Heart left ventricle (tissue), 16 donors: Measurements from ENCODE around the gene ELAVL1. TPM values are rescaled to one million over a fixed set of nuclear protein-coding genes. Genes with fewer than 3 reads are reported as not detected.

Experiments
- ATAC-seq, 4 donors: fragments of 200-7000 bp; cut with Tn5 transposase; one replicate each; pipeline ENCODE4 v1.9.1; 2020 to 2022; ENCODE audit warnings: moderate library complexity in 4 of 4, mild to moderate bottlenecking in 3 of 4, moderate number of reproducible peaks in 1 of 4
- DNase-seq, 5 donors: peaks; one replicate each; pipeline ENCODE4 v3.0.0-alpha.2; 2020
- H3K27ac ChIP-seq, 12 donors: fragments of 200-600 bp; sonication (generic) in 4 of 12; one replicate each; pipeline versions ENCODE4 v1.5.0 to v1.8.0; 2016 to 2022; ENCODE audit warnings: mild to moderate bottlenecking in 2 of 12
- H3K27me3 ChIP-seq, 9 donors: fragments of 200-600 bp; sonication (generic) in 2 of 9; one replicate each; pipeline versions ENCODE4 v1.5.1 to v1.8.0; 2016 to 2022; ENCODE audit warnings: mild to moderate bottlenecking in 3 of 9
- H3K36me3 ChIP-seq, 9 donors: fragments of 200-600 bp; sonication (generic) in 2 of 9; one replicate each; pipeline versions ENCODE4 v1.5.0 to v1.8.0; 2018 to 2022; ENCODE audit warnings: mild to moderate bottlenecking in 2 of 9
- H3K4me1 ChIP-seq, 12 donors: fragments of 200-600 bp; sonication (generic) in 4 of 12; one replicate each; pipeline versions ENCODE4 v1.5.0 to v1.8.0; 2016 to 2022; ENCODE audit warnings: mild to moderate bottlenecking in 3 of 12
- H3K4me3 ChIP-seq, 12 donors: fragments of 200-600 bp; sonication (generic) in 4 of 12; one replicate each; pipeline versions ENCODE4 v1.5.0 to v1.8.0; 2017 to 2022; ENCODE audit warnings: mild to moderate bottlenecking in 9 of 12, moderate library complexity in 4 of 12
- H3K9me3 ChIP-seq, 12 donors: fragments of 200-600 bp; sonication (generic) in 4 of 12; one replicate each; pipeline versions ENCODE4 v1.5.0 to v1.8.0; 2016 to 2022; ENCODE audit warnings: mild to moderate bottlenecking in 1 of 12
- POLR2A ChIP-seq, 2 donors: fragments of 450-650 bp; IDR thresholded peaks; one replicate each; pipeline ENCODE4 v1.6.1; 2017; ENCODE audit warnings: antibody characterized with exemption in 2 of 2, mild to moderate bottlenecking in 2 of 2, moderate library complexity in 2 of 2
- WGBS, 4 donors: extraction: QIAGEN DNeasy Blood & Tissue Kit in 2 of 4; methylation state at CpG; one replicate each; pipeline versions ENCODE4 v1.1.5 to v1.1.7; 2013 to 2018; 5-methylcytosine and 5-hydroxymethylcytosine counted together
- intact Hi-C, 10 donors: fragments of 100-400 bp; cut with DNase I; formaldehyde crosslinking; loops; one replicate each; pipeline versions ENCODE4 v1.11.1 to v1.14.2; 2022
- polyA plus RNA-seq, 2 donors: library from polyadenylated mRNA; stranded (reverse); fragments of 200-250 nt; gene quantifications; one replicate each; pipeline ENCODE4 v1.2.3, GENCODE V29; 2013
- total RNA-seq, 9 donors: library from RNA; depleted of rRNA in 2 of 9; stranded (reverse); fragments of >200 nt in 2 of 9; fragmentation: NEBNext Ultra II Directional in 3 of 9; extraction: Animal tissue kit (Norgen Biotek cat#: 25700) in 3 of 9; gene quantifications; one replicate each; pipeline versions ENCODE4 v1.1.0 to v1.2.4, GENCODE V29; 2016 to 2023
- TF ChIP-seq, protein P1 (sequence below), 12 donors: fragments of 200-600 bp; sonication (generic) in 4 of 12; IDR thresholded peaks; one replicate each; pipeline versions ENCODE4 v1.5.0 to v1.8.0; 2018 to 2022; ENCODE audit warnings: antibody characterized with exemption in 12 of 12, mild to moderate bottlenecking in 5 of 12
- donor health status: ischemic (EF 13 %, LVEDD 7.1; RV severe dilation, severe dysfunction).
- donor health status: healthy with polysubstance abuse.
- donor health status: DM: no; HTN: yes; CAD: no.
- donor health status: DM: no; HTN: no; CAD: no.
- donor health status: ischemic (EF 25% LVEDD 6.9; RV normal size, moderate dysfunction).
- donor health status: ischemic (EF 25% LVEDD 5.7; RV mildly dilated, moderate dysfunction).
- donor health status: healthy.
- donor health status: DM: yes; HTN: yes; CAD: no.
- donor health status: ischemic (EF 35%, LVEDD 5.7; RV mildly dilated, moderate dysfunction).
- donor health status: nonischemic (EF 11% LVEDD 7.7; RV severe dilation, severe dysfunction).
- donor health status: DM: yes; HTN: yes; CAD: no.
- donor health status: PGD.
- donor health status: ischemic (EF 29% LVEDD 5.4; RV normal size, mild dysfunction).
- donor health status: nonischemic (EF 23%, LVEDD 6.1; RV moderate dilation, normal function).

Gene ELAVL1
- total and polyA plus RNA-seq, 11 donors: 9.8 to 62.0 (median 52.6) TPM

GRCh38 chr19:7981661-7982060 lies 23.8 kb downstream of the ELAVL1 start:
- H3K4me1 ChIP-seq: peaks cover 0 to 62% (median 33%) of the 10 kb centered on the region in 12 donors
- intact Hi-C loops: no loop called here
- H3K4me3 ChIP-seq: no peak overlapping the region
- WGBS, 4 donors: 88 to 93% (median 91%) methylated on average over 5 to 7 of the region's 7 CpGs
- TF ChIP-seq POLR2A (IDR thresholded peaks at IDR 0.05): no peak
- TF ChIP-seq, protein P1, sequence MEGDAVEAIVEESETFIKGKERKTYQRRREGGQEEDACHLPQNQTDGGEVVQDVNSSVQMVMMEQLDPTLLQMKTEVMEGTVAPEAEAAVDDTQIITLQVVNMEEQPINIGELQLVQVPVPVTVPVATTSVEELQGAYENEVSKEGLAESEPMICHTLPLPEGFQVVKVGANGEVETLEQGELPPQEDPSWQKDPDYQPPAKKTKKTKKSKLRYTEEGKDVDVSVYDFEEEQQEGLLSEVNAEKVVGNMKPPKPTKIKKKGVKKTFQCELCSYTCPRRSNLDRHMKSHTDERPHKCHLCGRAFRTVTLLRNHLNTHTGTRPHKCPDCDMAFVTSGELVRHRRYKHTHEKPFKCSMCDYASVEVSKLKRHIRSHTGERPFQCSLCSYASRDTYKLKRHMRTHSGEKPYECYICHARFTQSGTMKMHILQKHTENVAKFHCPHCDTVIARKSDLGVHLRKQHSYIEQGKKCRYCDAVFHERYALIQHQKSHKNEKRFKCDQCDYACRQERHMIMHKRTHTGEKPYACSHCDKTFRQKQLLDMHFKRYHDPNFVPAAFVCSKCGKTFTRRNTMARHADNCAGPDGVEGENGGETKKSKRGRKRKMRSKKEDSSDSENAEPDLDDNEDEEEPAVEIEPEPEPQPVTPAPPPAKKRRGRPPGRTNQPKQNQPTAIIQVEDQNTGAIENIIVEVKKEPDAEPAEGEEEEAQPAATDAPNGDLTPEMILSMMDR (IDR thresholded peaks at IDR 0.05): no peak
- DNase-seq (no peak), ATAC-seq (no peak)
- peak overlapping the region in 10 of 12 donors; percentile 36 to 82 (median 60) for H3K27ac ChIP-seq
- no peaks in the 10 kb centered on the region for H3K9me3 ChIP-seq
- H3K36me3 ChIP-seq: peaks cover 3 to 92% (median 62%) of the 10 kb centered on the region in 9 donors
- no peaks in the 10 kb centered on the region for H3K27me3 ChIP-seq

DNA sequence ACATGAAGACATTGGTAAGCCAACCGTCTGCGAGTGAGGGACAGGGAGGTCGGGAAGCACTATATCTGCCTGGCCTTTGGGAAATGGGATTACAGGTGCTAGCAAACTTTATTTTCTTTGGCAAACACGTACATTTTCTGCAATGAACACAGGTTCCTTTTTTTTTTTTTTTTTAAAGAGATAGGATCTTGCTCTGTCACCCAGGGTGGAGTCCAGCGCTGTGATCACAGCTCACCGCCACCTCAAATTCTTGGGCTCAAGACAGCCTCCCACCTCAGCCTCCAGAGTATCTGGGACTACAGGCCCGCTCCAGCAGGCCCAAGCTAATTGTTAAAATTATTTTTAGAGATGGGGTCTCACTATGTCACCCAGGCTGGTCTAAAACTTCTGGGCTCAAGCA lies 24.2 kb downstream of the ELAVL1 start:
- intact Hi-C loops: no loop called here
- no peaks in the 10 kb centered on the region for H3K27me3 ChIP-seq
- H3K27ac ChIP-seq: peak overlapping the region in 3 of 12 donors; percentile 15 to 82 (median 53)
- peaks cover 0 to 58% (median 30%) of the 10 kb centered on the region in 12 donors for H3K4me1 ChIP-seq
- peaks cover 3 to 92% (median 62%) of the 10 kb centered on the region in 9 donors for H3K36me3 ChIP-seq
- WGBS, 4 donors: 88 to 92% (median 89%) methylated on average over 7 of the region's 7 CpGs
- no peak overlapping the region for H3K4me3 ChIP-seq
- ATAC-seq (no peak), DNase-seq (no peak)
- no peaks in the 10 kb centered on the region for H3K9me3 ChIP-seq
- no peak for TF ChIP-seq POLR2A (IDR thresholded peaks at IDR 0.05)
- TF ChIP-seq, protein P1 (IDR thresholded peaks at IDR 0.05): no peak

DNA sequence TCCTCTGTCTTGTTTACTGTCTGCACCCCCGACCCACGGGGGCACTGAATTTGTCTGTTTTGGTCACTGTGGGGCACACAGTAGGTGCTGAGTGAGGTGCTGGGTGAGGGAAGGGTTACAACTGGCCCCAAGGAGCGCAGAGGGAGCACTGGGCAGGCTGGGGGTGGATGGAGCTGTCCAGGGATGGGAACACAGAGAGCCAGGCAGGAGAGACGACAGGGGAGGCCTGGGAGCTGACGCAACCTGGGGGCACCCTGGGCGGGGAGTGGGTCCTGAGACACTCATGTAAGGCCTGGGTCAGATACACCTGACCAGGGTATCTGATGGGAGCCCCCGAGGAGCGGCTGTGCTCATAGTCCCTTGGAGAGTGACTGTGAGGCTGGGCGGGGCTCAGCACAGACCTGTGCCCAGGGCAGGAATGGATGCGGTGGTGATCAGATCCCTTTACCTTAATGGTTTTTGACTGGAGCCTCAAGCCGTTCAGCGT lies 24.8 kb downstream of the ELAVL1 start:
- H3K27ac ChIP-seq: no peak overlapping the region
- peaks cover 3 to 87% (median 57%) of the 10 kb centered on the region in 9 donors for H3K36me3 ChIP-seq
- 87 to 93% (median 88%) methylated on average over 12 of the region's 12 CpGs for WGBS, 4 donors
- TF ChIP-seq, protein P1 (IDR thresholded peaks at IDR 0.05): no peak
- no peak for TF ChIP-seq POLR2A (IDR thresholded peaks at IDR 0.05)
- DNase-seq (no peak), ATAC-seq (no peak)
- intact Hi-C loops: no loop called here
- no peaks in the 10 kb centered on the region for H3K9me3 ChIP-seq
- H3K4me1 ChIP-seq: peaks cover 0 to 54% (median 28%) of the 10 kb centered on the region in 12 donors
- H3K27me3 ChIP-seq: no peaks in the 10 kb centered on the region
- H3K4me3 ChIP-seq: no peak overlapping the region

DNA sequence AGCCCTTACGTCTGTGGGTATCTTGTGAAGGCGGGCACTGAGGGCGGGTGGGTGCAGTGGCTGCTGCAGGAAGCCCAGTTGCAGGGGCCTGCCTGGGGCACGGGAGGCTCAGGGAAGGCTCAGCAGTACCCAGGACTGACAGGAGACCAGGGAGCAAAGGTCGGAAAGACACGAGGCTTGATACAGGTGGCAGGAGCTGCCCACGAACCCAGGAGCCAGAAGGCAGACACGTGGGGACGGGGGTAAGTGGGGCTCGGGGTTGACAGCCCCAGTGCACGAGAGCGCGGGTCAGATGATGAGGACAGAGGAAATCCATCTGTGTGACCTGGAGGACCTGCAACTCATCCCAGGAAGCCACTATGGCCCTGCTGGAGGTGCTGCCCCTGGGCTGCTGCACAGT lies 25.3 kb downstream of the ELAVL1 start:
- H3K36me3 ChIP-seq: peaks cover 3 to 81% (median 52%) of the 10 kb centered on the region in 9 donors
- DNase-seq: no peak
- H3K4me3 ChIP-seq: no peak overlapping the region
- no peaks in the 10 kb centered on the region for H3K27me3 ChIP-seq
- ATAC-seq: no peak
- intact Hi-C loops: no loop called here
- H3K9me3 ChIP-seq: no peaks in the 10 kb centered on the region
- TF ChIP-seq POLR2A (IDR thresholded peaks at IDR 0.05): no peak
- TF ChIP-seq, protein P1 (IDR thresholded peaks at IDR 0.05): no peak
- H3K4me1 ChIP-seq: peaks cover 0 to 55% (median 28%) of the 10 kb centered on the region in 12 donors
- H3K27ac ChIP-seq: no peak overlapping the region
- 88 to 94% (median 91%) methylated on average over 5 to 13 of the region's 13 CpGs for WGBS, 4 donors
